Measurements from ENCODE around the gene SORBS1. TPM values are rescaled to one million over a fixed set of nuclear protein-coding genes. Genes with fewer than 3 reads are reported as not detected.

The SORBS1 gene
- total and polyA plus RNA-seq, 2 experiments from 2014 or later: 17.0 to 40.2 TPM

- no peak for TF ChIP-seq EZH2 (IDR thresholded peaks at IDR 0.05; ENCODE audit: borderline replicate concordance)
- TF ChIP-seq CTCF (IDR thresholded peaks at IDR 0.05; ENCODE audit: poor library complexity): no peak
- no peak for TF ChIP-seq EZH2phosphoT487 (IDR thresholded peaks at IDR 0.05; ENCODE audit: low read depth, severe bottlenecking, unreplicated experiment)
- Histone ChIP-seq H3K4me3 (no peak overlapping the region), H3K36me3 (replicated peaks; ENCODE audit: insufficient read depth, low read depth) (no peaks in the 10 kb centered on the region), H4K20me1 (ENCODE audit: insufficient read depth, poor library complexity, severe bottlenecking) (no peaks in the 10 kb centered on the region), H3K4me2 (no peak overlapping the region), H3K4me1 (ENCODE audit: insufficient read depth) (no peaks in the 10 kb centered on the region), H2AFZ (no peak overlapping the region), H3K9me2 (replicated peaks; ENCODE audit: insufficient read depth) (no peaks in the 10 kb centered on the region), H3K27me3 (no peaks in the 10 kb centered on the region), H3K79me2 (no peaks in the 10 kb centered on the region), H3K27ac (no peak overlapping the region), H3K9me3 (ENCODE audit: low read depth) (no peaks in the 10 kb centered on the region)
- 61% methylated on average over 2 of the region's 2 CpGs for WGBS (ENCODE audit: low lambda C conversion rate, missing lambda C conversion rate)
- no peak for DNase-seq (ENCODE audit: low spot score)
These were observed 155.5 kb downstream of the SORBS1 start for GRCh38 chr10:95405655-95406054.

- no peak overlapping the region for H3K4me2 ChIP-seq
- no peaks in the 10 kb centered on the region for H4K20me1 ChIP-seq (ENCODE audit: insufficient read depth, poor library complexity, severe bottlenecking)
- no peak for DNase-seq (ENCODE audit: low spot score)
- H2AFZ ChIP-seq: no peak overlapping the region
- no peaks in the 10 kb centered on the region for H3K4me1 ChIP-seq (ENCODE audit: insufficient read depth)
- H3K79me2 ChIP-seq: no peaks in the 10 kb centered on the region
- TF ChIP-seq EZH2 (IDR thresholded peaks at IDR 0.05; ENCODE audit: borderline replicate concordance) (no peak), EZH2phosphoT487 (IDR thresholded peaks at IDR 0.05; ENCODE audit: low read depth, severe bottlenecking, unreplicated experiment) (no peak), CTCF (IDR thresholded peaks at IDR 0.05; ENCODE audit: poor library complexity) (no peak)
- H3K27ac ChIP-seq: no peak overlapping the region
- no peaks in the 10 kb centered on the region for H3K9me3 ChIP-seq (ENCODE audit: low read depth)
- H3K4me3 ChIP-seq: no peak overlapping the region
- H3K9me2 ChIP-seq (replicated peaks; ENCODE audit: insufficient read depth): no peaks in the 10 kb centered on the region
- 91% methylated on average over 1 of the region's 1 CpG for WGBS (ENCODE audit: low lambda C conversion rate, missing lambda C conversion rate)
- H3K27me3 ChIP-seq: no peaks in the 10 kb centered on the region
- no peaks in the 10 kb centered on the region for H3K36me3 ChIP-seq (replicated peaks; ENCODE audit: insufficient read depth, low read depth)
These were observed 156.3 kb downstream of the SORBS1 start for GRCh38 chr10:95404864-95405263.

- no peaks in the 10 kb centered on the region for H4K20me1 ChIP-seq (ENCODE audit: insufficient read depth, poor library complexity, severe bottlenecking)
- no peaks in the 10 kb centered on the region for H3K27me3 ChIP-seq
- H3K4me3 ChIP-seq: no peak overlapping the region
- no peaks in the 10 kb centered on the region for H3K9me3 ChIP-seq (ENCODE audit: low read depth)
- H3K4me1 ChIP-seq (ENCODE audit: insufficient read depth): no peaks in the 10 kb centered on the region
- TF ChIP-seq EZH2phosphoT487 (IDR thresholded peaks at IDR 0.05; ENCODE audit: low read depth, severe bottlenecking, unreplicated experiment) (no peak), EZH2 (IDR thresholded peaks at IDR 0.05; ENCODE audit: borderline replicate concordance) (no peak), CTCF (IDR thresholded peaks at IDR 0.05; ENCODE audit: poor library complexity) (no peak)
- no peak overlapping the region for H2AFZ ChIP-seq
- no peaks in the 10 kb centered on the region for H3K79me2 ChIP-seq
- DNase-seq (ENCODE audit: low spot score): no peak
- no peak overlapping the region for H3K4me2 ChIP-seq
- H3K9me2 ChIP-seq (replicated peaks; ENCODE audit: insufficient read depth): no peaks in the 10 kb centered on the region
- no peaks in the 10 kb centered on the region for H3K36me3 ChIP-seq (replicated peaks; ENCODE audit: insufficient read depth, low read depth)
- 77% methylated on average over 7 of the region's 7 CpGs for WGBS (ENCODE audit: low lambda C conversion rate, missing lambda C conversion rate)
- no peak overlapping the region for H3K27ac ChIP-seq
These were observed 156.7 kb downstream of the SORBS1 start for GRCh38 chr10:95404462-95404858.

Measured in hepatocyte (in vitro differentiated cells).